Skeletal muscle tissue (tissue), 4 donors: ENCODE data around the gene DUS4L. TPM values are rescaled to one million over a fixed set of nuclear protein-coding genes. Genes with fewer than 3 reads are reported as not detected.

Experiments used
- H3K27ac ChIP-seq: one replicate; pipeline ENCODE4 v1.7.0; 2013; ENCODE audit warnings: mild to moderate bottlenecking, low read depth, low read length, inconsistent platforms
- H3K27me3 ChIP-seq, 3 donors: one replicate each; pipeline ENCODE4 v1.7.0; 2013; ENCODE audit warnings: low read length in 3 of 3; ENCODE audit not compliant: control insufficient read depth in 3 of 3, insufficient read depth in 3 of 3
- H3K36me3 ChIP-seq, 3 donors: one replicate each; pipeline ENCODE4 v1.7.0; 2013; ENCODE audit warnings: low read length in 3 of 3; ENCODE audit not compliant: control insufficient read depth in 3 of 3, insufficient read depth in 3 of 3
- H3K4me1 ChIP-seq, 3 donors: one replicate each; pipeline ENCODE4 v1.7.0; 2013; ENCODE audit warnings: low read length in 3 of 3, mild to moderate bottlenecking in 3 of 3; ENCODE audit not compliant: control insufficient read depth in 3 of 3, insufficient read depth in 3 of 3
- H3K4me3 ChIP-seq, 3 donors: one replicate each; pipeline ENCODE4 v1.7.0; 2013; ENCODE audit warnings: low read length in 3 of 3
- H3K9ac ChIP-seq, 3 donors: one replicate each; pipeline ENCODE4 v1.7.0; 2013; ENCODE audit warnings: low read length in 3 of 3, mild to moderate bottlenecking in 3 of 3, moderate library complexity in 2 of 3, low read depth in 1 of 3
- H3K9me3 ChIP-seq, 3 donors: one replicate each; pipeline ENCODE4 v1.7.0; 2013; ENCODE audit warnings: low read length in 3 of 3; ENCODE audit not compliant: control insufficient read depth in 3 of 3
- total RNA-seq: library from RNA; depleted of rRNA; stranded (reverse); fragments of >200 nt; gene quantifications from one replicate; pipeline ENCODE4 v1.2.3, GENCODE V29; 2014
- donor health status: Osteomylitis.

Gene DUS4L
- total RNA-seq, 1 donor from 2014 or later = 3.1 TPM

GRCh38 chr7:107593025-107593410 is 29.2 kb downstream of the DUS4L start:
- Histone ChIP-seq H3K4me1 (peaks cover 8 to 9% (median 8%) of the 10 kb centered on the region in 3 donors), H3K27me3 (no peaks in the 10 kb centered on the region), H3K36me3 (peaks cover 2 to 13% (median 9%) of the 10 kb centered on the region in 3 donors), H3K9me3 (no peaks in the 10 kb centered on the region), H3K4me3 (no peak overlapping the region), H3K9ac (no peak overlapping the region), H3K27ac (no peak overlapping the region)

- Histone ChIP-seq H3K27me3 (no peaks in the 10 kb centered on the region), H3K9me3 (no peaks in the 10 kb centered on the region), H3K36me3 (peaks cover 2 to 10% (median 9%) of the 10 kb centered on the region in 3 donors), H3K27ac (peak overlapping the region; percentile 16), H3K4me1 (peaks cover 8 to 9% (median 8%) of the 10 kb centered on the region in 3 donors), H3K9ac (no peak overlapping the region), H3K4me3 (no peak overlapping the region)
Measured at GRCh38 chr7:107594961-107595737, 31.4 kb downstream of the DUS4L start.

- H3K36me3 ChIP-seq = peaks cover 5 to 24% (median 22%) of the 10 kb centered on the region in 3 donors
- H3K4me1 ChIP-seq = peaks cover 8 to 9% (median 8%) of the 10 kb centered on the region in 3 donors
- H3K9ac ChIP-seq = peak overlapping the region in 1 of 3 donors; percentile 7
- H3K27ac ChIP-seq = no peak overlapping the region
- no peaks in the 10 kb centered on the region for H3K27me3 ChIP-seq
- H3K4me3 ChIP-seq = no peak overlapping the region
- no peaks in the 10 kb centered on the region for H3K9me3 ChIP-seq
Measured at GRCh38 chr7:107596881-107597581, 33.3 kb downstream of the DUS4L start.

- Histone ChIP-seq H3K9ac (no peak overlapping the region), H3K9me3 (no peaks in the 10 kb centered on the region)
Measured at GRCh38 chr7:107597582-107597916, 33.8 kb downstream of the DUS4L start.

GRCh38 chr7:107597953-107598352 is 34.2 kb downstream of the DUS4L start:
- Histone ChIP-seq H3K4me1 (peaks cover 8 to 9% (median 8%) of the 10 kb centered on the region in 3 donors), H3K36me3 (peaks cover 5 to 24% (median 22%) of the 10 kb centered on the region in 3 donors), H3K9me3 (no peaks in the 10 kb centered on the region), H3K27ac (no peak overlapping the region), H3K9ac (no peak overlapping the region), H3K4me3 (no peak overlapping the region), H3K27me3 (no peaks in the 10 kb centered on the region)

More at GRCh38 chr7:107597582-107597916, 33.8 kb downstream of the DUS4L start:
- no peak overlapping the region for H3K4me3 ChIP-seq
- no peaks in the 10 kb centered on the region for H3K27me3 ChIP-seq
- H3K4me1 ChIP-seq = peaks cover 8 to 9% (median 8%) of the 10 kb centered on the region in 3 donors
- H3K36me3 ChIP-seq = peaks cover 5 to 24% (median 22%) of the 10 kb centered on the region in 3 donors
- H3K27ac ChIP-seq = no peak overlapping the region

GRCh38 chr7:107599262-107599661 is 35.5 kb downstream of the DUS4L start:
- H3K4me1 ChIP-seq = peaks cover 8 to 9% (median 8%) of the 10 kb centered on the region in 3 donors
- H3K9ac ChIP-seq = no peak overlapping the region
- no peak overlapping the region for H3K27ac ChIP-seq
- H3K27me3 ChIP-seq = no peaks in the 10 kb centered on the region
- H3K9me3 ChIP-seq = no peaks in the 10 kb centered on the region
- no peak overlapping the region for H3K4me3 ChIP-seq
- H3K36me3 ChIP-seq = peaks cover 3 to 26% (median 22%) of the 10 kb centered on the region in 3 donors

- Histone ChIP-seq H3K9me3 (no peaks in the 10 kb centered on the region), H3K27ac (no peak overlapping the region), H3K4me1 (peaks cover 3 to 6% (median 5%) of the 10 kb centered on the region in 3 donors), H3K36me3 (peaks cover 3 to 19% (median 16%) of the 10 kb centered on the region in 3 donors), H3K9ac (no peak overlapping the region), H3K4me3 (no peak overlapping the region), H3K27me3 (no peaks in the 10 kb centered on the region)
Measured at GRCh38 chr7:107600816-107601215, 37.0 kb downstream of the DUS4L start.

GRCh38 chr7:107605218-107605815 is 41.5 kb downstream of the DUS4L start:
- Histone ChIP-seq H3K27me3 (no peaks in the 10 kb centered on the region), H3K4me1 (peaks cover 0 to 4% (median 3%) of the 10 kb centered on the region in 3 donors), H3K4me3 (no peak overlapping the region), H3K9ac (no peak overlapping the region), H3K27ac (no peak overlapping the region), H3K9me3 (no peaks in the 10 kb centered on the region), H3K36me3 (peaks cover 3 to 17% (median 16%) of the 10 kb centered on the region in 3 donors)

- Histone ChIP-seq H3K36me3 (peaks cover 3 to 7% (median 6%) of the 10 kb centered on the region in 3 donors), H3K4me1 (peaks cover 0 to 4% (median 4%) of the 10 kb centered on the region in 3 donors), H3K9me3 (no peaks in the 10 kb centered on the region), H3K4me3 (no peak overlapping the region), H3K27me3 (no peaks in the 10 kb centered on the region), H3K9ac (no peak overlapping the region), H3K27ac (no peak overlapping the region)
Measured at GRCh38 chr7:107606303-107606702, 42.5 kb downstream of the DUS4L start.
